Stimulated activated naive B cell treated with anti-CD40 and anti-IgM and Interleukin-4, amounts not matched to agents 10 μg/mL and 1 μg/mL and 100 μg/mL, for 72 hours (primary cell): ENCODE measurements around the gene SPAG9.

ENCODE experiments used
- ATAC-seq, 2 donors: fragments of 150-1000 bp; cut with Tn5 transposase; replicated peaks; 2 replicates each; pipeline ENCODE4 v1.10.0; 2021; ENCODE audit warnings: moderate library complexity in 1 of 2
- DNase-seq: peaks from one replicate; pipeline ENCODE4 v3.0.0; 2021
- H3K27ac Mint-ChIP-seq: one replicate; pipeline ENCODE4 v1.8.0; 2022; ENCODE audit warnings: mild to moderate bottlenecking, mixed read lengths
- H3K27me3 Mint-ChIP-seq, 2 donors: one replicate each; pipeline ENCODE4 v1.8.0; 2022; ENCODE audit warnings: mixed read lengths in 2 of 2
- H3K36me3 Mint-ChIP-seq, 2 donors: one replicate each; pipeline ENCODE4 v1.8.0; 2022; ENCODE audit warnings: mixed read lengths in 2 of 2, mild to moderate bottlenecking in 1 of 2
- H3K4me1 Mint-ChIP-seq, 2 donors: one replicate each; pipeline ENCODE4 v1.8.0; 2022; ENCODE audit warnings: mixed read lengths in 2 of 2, mild to moderate bottlenecking in 1 of 2
- H3K4me3 Mint-ChIP-seq, 2 donors: one replicate each; pipeline ENCODE4 v1.8.0; 2022; ENCODE audit warnings: mild to moderate bottlenecking in 2 of 2, mixed read lengths in 2 of 2, moderate library complexity in 1 of 2
- H3K9me3 Mint-ChIP-seq, 2 donors: one replicate each; pipeline ENCODE4 v1.8.0; 2022; ENCODE audit warnings: mixed read lengths in 2 of 2, mild to moderate bottlenecking in 1 of 2

The SPAG9 gene

DNA sequence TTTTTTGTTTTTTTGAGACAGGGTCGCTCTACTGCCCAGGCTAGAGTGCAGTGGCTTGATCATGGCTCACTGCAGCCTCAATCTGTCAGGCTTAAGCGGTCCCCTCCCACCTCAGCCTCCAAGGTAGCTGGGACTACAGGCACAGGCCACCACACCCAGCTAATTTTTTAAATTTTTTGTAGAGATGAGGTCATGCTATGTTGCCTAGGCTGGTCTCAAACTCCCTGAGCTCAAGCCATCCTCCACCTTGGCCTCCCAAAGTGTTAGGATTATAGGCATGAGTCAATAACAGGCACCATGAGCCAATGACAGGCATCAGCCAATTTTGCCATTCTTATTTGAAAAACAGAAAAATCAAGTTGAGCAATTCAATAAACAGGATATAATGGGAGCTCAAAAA is 125.0 kb downstream of the SPAG9 start:
- no peaks in the 10 kb centered on the region for H3K27me3 Mint-ChIP-seq
- H3K27ac Mint-ChIP-seq: no peak overlapping the region
- no peaks in the 10 kb centered on the region for H3K9me3 Mint-ChIP-seq
- H3K4me1 Mint-ChIP-seq: no peaks in the 10 kb centered on the region
- no peak for DNase-seq
- no peak overlapping the region for H3K4me3 Mint-ChIP-seq
- ATAC-seq: no peak
- peaks cover 28 to 35% of the 10 kb centered on the region in 2 donors for H3K36me3 Mint-ChIP-seq

DNA sequence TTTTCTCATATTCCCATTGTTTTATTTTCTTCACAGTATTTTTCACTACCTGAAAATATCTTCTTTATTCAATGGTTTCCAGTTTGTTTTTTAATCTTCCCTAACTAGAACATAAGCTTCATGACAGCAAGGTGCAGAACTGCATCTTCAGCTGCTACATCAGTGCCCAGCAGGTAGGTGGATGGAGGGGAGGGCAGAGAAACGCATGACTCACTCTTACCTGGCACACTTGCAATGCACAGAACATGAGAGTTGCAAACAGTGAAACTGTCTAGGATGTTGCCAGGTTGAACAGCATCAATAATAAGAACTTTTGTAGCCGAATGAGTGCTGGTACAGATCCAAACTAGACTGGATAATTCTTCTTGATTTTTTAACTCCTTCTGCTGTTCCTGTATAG is 127.1 kb downstream of the SPAG9 start:
- Mint-ChIP-seq H3K9me3 (no peaks in the 10 kb centered on the region), H3K27ac (no peak overlapping the region), H3K4me3 (no peak overlapping the region), H3K4me1 (no peaks in the 10 kb centered on the region), H3K36me3 (peaks cover 37 to 51% of the 10 kb centered on the region in 2 donors), H3K27me3 (no peaks in the 10 kb centered on the region)
- ATAC-seq (no peak), DNase-seq (no peak)

DNA sequence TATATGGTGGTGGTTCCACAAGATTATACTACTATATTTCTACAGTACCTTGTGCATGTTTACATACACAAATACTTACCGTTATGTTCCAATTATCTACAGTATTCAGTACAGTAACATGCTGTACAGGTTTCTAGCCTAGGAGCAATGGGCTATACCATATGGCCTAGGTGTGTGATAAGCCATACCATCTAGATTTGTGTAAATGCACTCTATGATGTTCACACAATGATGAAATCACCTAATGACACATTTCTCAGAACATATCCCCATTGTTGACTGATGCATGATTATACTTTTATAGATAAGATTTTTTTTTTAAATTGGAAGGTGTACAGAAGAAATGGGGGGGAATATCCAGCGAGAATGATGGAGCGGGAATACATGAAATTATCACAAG is 131.5 kb downstream of the SPAG9 start:
- Mint-ChIP-seq H3K36me3 (peaks cover 30 to 56% of the 10 kb centered on the region in 2 donors), H3K4me3 (no peak overlapping the region), H3K27ac (no peak overlapping the region), H3K9me3 (no peaks in the 10 kb centered on the region), H3K27me3 (no peaks in the 10 kb centered on the region), H3K4me1 (no peaks in the 10 kb centered on the region)
- ATAC-seq (no peak), DNase-seq (no peak)

DNA sequence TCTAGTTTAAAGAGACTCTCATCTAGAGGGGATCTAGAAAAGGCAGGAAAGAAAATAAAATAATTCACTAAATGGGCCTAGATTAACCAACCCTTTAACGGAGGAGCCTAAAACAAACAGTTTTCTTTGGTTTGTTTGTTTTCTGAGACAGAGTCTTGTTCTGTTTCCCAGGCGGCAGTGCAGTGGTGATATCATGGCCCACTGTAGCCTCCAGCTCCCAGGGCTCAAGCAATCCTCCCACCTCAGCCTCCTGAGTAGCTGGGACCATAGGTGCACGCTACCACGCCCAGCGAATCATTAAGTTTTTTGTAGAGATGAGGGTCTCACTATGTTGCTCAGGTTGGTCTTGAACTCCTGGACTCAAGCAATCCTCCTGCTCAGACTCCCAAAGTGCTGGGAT is 132.2 kb downstream of the SPAG9 start:
- ATAC-seq (no peak), DNase-seq (no peak)
- Mint-ChIP-seq H3K27ac (no peak overlapping the region), H3K36me3 (peaks cover 25 to 54% of the 10 kb centered on the region in 2 donors), H3K9me3 (no peaks in the 10 kb centered on the region), H3K27me3 (no peaks in the 10 kb centered on the region), H3K4me3 (no peak overlapping the region), H3K4me1 (no peaks in the 10 kb centered on the region)

DNA sequence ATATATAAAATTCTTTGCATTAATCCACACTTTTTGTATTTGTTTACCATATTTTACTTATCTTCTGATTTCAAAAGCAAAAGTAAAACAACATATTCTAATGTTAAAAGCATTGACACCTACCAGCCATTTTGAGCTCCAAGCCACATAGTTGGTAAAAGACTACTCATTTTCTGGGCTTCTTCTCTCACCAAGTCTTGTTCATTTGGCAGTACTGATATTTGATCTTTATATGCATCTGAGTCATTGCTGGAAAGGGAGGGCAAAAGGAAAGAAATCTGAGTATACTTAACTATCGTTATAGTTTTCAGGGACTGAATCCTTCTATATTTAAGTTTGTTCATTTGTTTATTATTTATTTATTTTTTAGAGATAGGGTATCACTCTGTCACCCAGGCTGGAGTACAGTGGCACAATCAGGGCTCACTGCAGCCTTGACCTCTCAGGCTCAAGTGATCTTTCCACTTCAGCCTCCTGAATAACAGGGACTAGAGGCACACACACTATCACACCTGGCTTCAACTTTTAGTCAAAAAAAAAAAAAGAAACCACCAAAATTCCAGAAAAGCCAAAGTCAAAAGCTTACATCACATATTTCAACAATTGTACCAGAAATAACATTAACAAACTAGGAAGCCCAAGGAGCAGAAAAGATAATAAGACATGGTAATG is 133.5 kb downstream of the SPAG9 start:
- Mint-ChIP-seq H3K4me3 (no peak overlapping the region), H3K36me3 (peaks cover 20 to 52% of the 10 kb centered on the region in 2 donors), H3K27ac (no peak overlapping the region), H3K9me3 (no peaks in the 10 kb centered on the region), H3K27me3 (no peaks in the 10 kb centered on the region), H3K4me1 (no peaks in the 10 kb centered on the region)
- DNase-seq (no peak), ATAC-seq (no peak)

DNA sequence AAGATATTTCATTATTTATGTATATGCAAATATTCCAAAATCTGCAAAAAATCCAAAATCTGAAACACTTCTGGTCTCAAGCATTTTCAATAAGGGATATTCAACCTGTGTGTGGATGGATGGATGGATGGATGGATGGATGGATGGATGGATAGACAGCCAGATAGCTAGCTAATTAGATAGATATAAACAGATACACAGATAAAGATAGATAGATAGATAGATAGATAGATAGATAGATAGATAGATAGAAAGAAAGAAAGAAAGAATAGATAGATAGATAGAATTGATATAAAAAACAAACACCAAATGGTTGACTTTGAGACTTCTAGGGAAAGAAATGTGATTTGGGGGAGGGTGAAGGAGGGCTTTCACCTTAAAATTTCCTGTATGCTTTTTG is 139.4 kb downstream of the SPAG9 start:
- Mint-ChIP-seq H3K9me3 (no peaks in the 10 kb centered on the region), H3K4me3 (no peak overlapping the region), H3K4me1 (peaks cover 4 to 6% of the 10 kb centered on the region in 2 donors), H3K27ac (no peak overlapping the region), H3K27me3 (no peaks in the 10 kb centered on the region), H3K36me3 (peaks cover 28 to 52% of the 10 kb centered on the region in 2 donors)
- DNase-seq (no peak), ATAC-seq (no peak)

DNA sequence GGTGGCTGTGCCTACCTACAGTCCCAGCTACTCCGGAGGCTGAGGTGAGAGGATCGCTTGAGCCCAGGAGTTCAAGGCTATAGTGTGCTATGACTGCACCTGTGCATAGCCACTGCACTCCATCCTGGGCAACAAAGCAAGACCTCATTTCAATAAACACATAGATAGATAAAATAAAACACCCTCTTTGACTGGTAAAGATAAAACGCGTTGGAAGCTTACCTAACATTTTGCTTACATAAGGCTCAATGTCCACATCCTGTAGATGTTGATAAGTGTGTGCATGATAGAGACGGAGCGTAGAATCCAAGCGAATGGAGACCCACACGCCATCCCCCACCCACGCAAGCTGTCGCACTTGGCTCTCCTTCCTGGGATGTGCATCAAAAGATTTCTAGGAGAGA is 141.1 kb downstream of the SPAG9 start:
- no peak overlapping the region for H3K27ac Mint-ChIP-seq
- no peak overlapping the region for H3K4me3 Mint-ChIP-seq
- ATAC-seq: no peak
- H3K4me1 Mint-ChIP-seq: peaks cover 4 to 6% of the 10 kb centered on the region in 2 donors
- H3K9me3 Mint-ChIP-seq: no peaks in the 10 kb centered on the region
- DNase-seq: no peak
- peaks cover 30 to 47% of the 10 kb centered on the region in 2 donors for H3K36me3 Mint-ChIP-seq
- H3K27me3 Mint-ChIP-seq: no peaks in the 10 kb centered on the region

DNA sequence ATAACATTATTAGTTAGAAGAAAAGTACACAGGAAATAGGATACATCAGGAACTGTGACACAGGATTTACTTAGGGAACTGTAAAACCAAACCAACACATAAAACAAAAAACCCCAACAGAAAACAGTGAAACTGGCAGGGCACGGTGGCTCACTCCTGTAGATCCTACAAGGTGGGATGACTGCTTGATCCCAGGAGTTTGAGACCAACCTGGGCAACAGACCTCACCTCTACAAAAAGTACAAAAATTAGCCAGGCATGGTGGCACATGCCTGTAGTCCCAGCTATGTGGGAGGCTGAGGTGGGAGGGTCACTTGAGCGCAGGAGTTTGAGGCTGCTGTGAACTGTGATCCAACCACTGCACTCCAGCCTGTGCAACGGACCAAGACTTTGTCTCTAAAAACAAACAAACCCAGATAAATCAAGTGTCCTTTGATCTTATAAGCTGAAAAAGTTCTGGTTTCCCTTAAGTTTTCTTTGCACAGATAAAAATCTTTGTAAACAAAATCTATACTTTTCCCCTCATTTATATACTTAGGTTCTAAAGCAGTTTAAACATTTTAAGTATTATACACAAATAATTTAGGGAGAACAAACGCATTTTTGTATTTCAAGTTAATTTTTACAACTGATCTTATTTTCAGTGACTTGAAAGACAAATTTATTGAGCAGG is 143.0 kb downstream of the SPAG9 start:
- Mint-ChIP-seq H3K36me3 (peaks cover 32 to 50% of the 10 kb centered on the region in 2 donors), H3K4me3 (no peak overlapping the region)
- ATAC-seq: no peak

DNA sequence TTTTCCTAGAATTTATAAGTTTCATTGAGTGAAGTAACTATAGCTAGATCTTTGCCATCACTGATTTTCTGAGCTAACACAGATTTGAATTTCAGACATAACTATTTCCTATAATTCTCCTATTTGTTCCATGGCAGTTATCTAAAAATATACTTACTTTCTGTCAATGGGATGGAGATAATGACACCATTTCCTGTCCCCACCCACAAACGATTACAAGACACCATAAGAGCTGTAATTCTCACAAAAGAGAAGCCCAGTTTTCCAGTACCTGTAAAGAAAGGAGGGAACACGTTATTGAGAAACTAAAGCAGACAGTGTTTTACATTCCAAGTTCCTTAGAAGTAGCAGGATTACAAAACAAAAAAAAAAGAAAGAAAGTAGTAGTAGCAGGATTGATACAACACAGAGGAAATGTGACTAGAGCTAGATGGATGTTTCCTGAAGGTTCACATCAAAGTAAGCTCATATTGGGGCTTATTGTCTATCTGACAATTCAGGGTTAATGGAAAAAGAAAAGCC is 143.7 kb downstream of the SPAG9 start:
- peaks cover 32 to 50% of the 10 kb centered on the region in 2 donors for H3K36me3 Mint-ChIP-seq
- ATAC-seq: no peak
- H3K27me3 Mint-ChIP-seq: no peaks in the 10 kb centered on the region
- no peaks in the 10 kb centered on the region for H3K9me3 Mint-ChIP-seq
- H3K27ac Mint-ChIP-seq: peak overlapping the region; percentile 80
- DNase-seq: no peak
- H3K4me3 Mint-ChIP-seq: no peak overlapping the region
- peaks cover 4 to 6% of the 10 kb centered on the region in 2 donors for H3K4me1 Mint-ChIP-seq

More for the DNA sequence above, 143.0 kb downstream of the SPAG9 start:
- Mint-ChIP-seq H3K27me3 (no peaks in the 10 kb centered on the region), H3K4me1 (peaks cover 4 to 6% of the 10 kb centered on the region in 2 donors), H3K9me3 (no peaks in the 10 kb centered on the region), H3K27ac (peak overlapping the region; percentile 80)
- no peak for DNase-seq

DNA sequence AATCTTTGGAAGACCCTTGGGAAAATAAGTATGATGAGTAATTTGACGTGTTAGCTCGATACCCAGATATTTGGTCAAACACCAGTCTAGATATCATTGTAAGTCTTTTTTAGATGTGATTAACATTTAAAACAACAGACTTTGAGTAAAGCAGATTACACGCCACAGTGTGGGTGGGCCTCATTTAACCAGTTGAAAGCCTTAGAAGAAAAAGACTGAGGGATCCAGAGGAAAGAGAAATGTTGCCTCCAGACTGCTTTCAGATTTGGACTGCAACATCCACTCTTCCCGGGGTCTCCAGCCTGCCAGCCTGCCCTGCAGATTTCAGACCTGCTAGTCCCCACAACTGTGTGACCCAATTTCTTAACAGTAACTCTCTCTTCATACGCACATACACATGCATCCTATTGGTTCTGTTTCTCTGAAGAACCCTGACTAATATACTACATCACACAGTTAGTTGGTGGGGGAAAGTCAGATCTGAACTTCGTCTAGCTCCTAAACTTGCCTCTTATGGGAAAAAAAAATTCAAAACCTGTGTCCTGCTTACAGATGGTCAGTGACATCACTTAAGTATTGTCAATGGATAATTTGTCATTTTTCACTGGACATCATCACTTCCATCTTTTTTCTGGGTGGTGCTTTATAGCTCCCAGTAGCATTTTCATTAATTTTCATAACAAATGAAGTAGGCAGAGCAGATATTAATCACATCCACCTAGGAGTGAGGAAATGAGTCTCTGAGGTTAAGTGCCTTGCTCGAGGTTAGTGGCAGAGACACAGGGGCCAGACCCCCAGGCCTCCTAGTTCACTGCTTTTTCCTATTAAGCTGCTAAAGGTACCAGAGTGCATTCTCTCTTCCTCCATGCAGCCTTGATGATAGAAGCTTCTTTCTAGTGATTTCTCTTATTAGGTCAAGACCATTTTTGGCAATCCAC is 146.8 kb downstream of the SPAG9 start:
- DNase-seq: no peak
- Mint-ChIP-seq H3K36me3 (peaks cover 37 to 52% of the 10 kb centered on the region in 2 donors), H3K4me1 (peaks cover 4 to 6% of the 10 kb centered on the region in 2 donors), H3K27ac (no peak overlapping the region), H3K4me3 (no peak overlapping the region), H3K9me3 (no peaks in the 10 kb centered on the region), H3K27me3 (no peaks in the 10 kb centered on the region)
- no peak for ATAC-seq

DNA sequence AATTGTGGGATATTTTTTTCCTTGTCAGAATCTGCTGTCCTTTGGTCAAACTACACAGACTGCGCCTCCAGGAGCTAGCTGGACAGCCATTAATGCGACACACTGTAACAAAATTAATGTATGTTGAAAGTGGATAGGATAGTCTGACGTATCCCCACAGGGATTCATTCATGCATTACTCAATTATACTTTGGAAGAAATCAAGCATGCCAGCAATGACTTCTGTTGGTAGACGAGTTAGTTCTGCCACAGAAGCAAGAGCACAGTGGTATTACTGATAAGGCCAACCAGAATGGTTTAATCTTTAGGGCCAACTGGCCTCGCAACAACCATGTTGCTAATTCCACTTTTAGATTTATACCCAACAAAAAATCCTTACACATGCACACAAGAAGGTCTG is 148.1 kb downstream of the SPAG9 start:
- DNase-seq (no peak), ATAC-seq (no peak)
- no peaks in the 10 kb centered on the region for H3K27me3 Mint-ChIP-seq
- no peak overlapping the region for H3K4me3 Mint-ChIP-seq
- H3K27ac Mint-ChIP-seq: no peak overlapping the region
- H3K36me3 Mint-ChIP-seq: peaks cover 29 to 48% of the 10 kb centered on the region in 2 donors
- H3K4me1 Mint-ChIP-seq: peaks cover 4 to 6% of the 10 kb centered on the region in 2 donors
- H3K9me3 Mint-ChIP-seq: no peaks in the 10 kb centered on the region

DNA sequence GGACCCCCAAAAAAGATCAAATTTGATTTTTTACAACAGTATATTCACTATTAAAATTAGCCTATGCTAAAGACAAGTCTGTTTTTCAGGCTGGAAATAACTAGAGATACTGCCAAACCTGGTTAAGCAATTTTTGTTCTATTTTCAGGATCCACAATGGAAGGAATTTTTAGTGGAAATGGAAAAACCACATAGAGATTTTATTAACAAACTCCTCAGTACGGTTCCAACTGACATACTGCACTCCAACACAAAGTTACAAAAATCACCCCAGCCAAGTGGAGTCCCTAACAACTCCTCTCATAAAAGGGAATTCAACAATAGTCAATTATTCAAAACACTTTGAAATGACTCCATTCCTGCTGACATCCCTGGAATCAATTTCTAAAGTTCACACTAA is 152.9 kb downstream of the SPAG9 start:
- peaks cover 26 to 37% of the 10 kb centered on the region in 2 donors for H3K36me3 Mint-ChIP-seq
- H3K27me3 Mint-ChIP-seq: no peaks in the 10 kb centered on the region
- no peak overlapping the region for H3K27ac Mint-ChIP-seq
- no peaks in the 10 kb centered on the region for H3K9me3 Mint-ChIP-seq
- H3K4me1 Mint-ChIP-seq: peaks cover 0 to 4% of the 10 kb centered on the region in 2 donors
- H3K4me3 Mint-ChIP-seq: no peak overlapping the region
- DNase-seq: no peak
- ATAC-seq: no peak

DNA sequence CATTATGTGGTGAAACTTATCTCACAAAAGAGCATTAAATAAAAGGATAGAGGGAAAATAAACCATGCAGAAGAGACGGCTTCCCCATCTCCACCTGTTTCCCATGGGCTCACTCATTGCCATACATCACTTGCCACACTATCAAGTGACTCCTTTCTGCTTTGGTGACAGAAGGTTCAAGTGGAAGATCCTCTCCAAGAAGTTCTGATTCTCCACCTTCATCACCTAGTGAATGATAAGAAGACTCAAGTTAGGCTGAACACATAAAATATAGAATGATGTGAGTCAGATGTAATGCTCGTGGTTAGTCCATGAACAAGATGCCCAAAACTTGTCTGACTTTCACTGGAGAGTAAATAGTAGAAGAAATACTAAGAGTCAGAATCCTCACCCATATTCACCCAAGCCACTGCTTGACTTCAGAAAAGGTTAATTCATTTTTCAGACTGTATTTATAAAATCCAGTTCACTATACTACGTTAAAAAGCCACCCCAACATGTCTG is 154.5 kb downstream of the SPAG9 start:
- H3K27ac Mint-ChIP-seq: no peak overlapping the region
- no peaks in the 10 kb centered on the region for H3K27me3 Mint-ChIP-seq
- no peaks in the 10 kb centered on the region for H3K9me3 Mint-ChIP-seq
- no peak for DNase-seq
- peaks cover 0 to 4% of the 10 kb centered on the region in 2 donors for H3K4me1 Mint-ChIP-seq
- H3K4me3 Mint-ChIP-seq: no peak overlapping the region
- ATAC-seq: no peak
- peaks cover 26 to 37% of the 10 kb centered on the region in 2 donors for H3K36me3 Mint-ChIP-seq

DNA sequence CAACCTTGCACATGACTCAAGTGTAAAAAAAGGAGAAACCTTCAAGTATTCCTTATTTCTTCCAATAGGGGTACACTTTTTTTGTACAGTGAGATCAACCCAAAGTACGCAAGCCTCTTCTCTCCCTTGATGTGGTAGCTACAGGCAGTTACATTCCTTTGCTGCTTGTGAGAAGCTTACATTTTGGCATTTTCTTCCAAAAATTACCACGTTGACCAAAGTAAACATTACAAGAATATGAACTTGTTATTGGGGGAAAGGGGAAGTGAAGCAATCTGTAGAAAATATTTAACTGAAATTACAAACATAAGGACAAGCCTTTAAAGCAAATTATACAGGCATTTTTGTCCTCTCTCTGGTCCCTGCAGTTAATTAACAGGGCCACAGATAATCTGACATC is 157.5 kb downstream of the SPAG9 start:
- DNase-seq (no peak), ATAC-seq (no peak)
- Mint-ChIP-seq H3K9me3 (no peaks in the 10 kb centered on the region), H3K27me3 (no peaks in the 10 kb centered on the region), H3K4me1 (peaks cover 0 to 4% of the 10 kb centered on the region in 2 donors), H3K4me3 (no peak overlapping the region), H3K27ac (no peak overlapping the region), H3K36me3 (peaks cover 11 to 20% of the 10 kb centered on the region in 2 donors)
